ENCODE results near the gene NUS1.
"Not testable (repeated sequence)": the region's sequence is repeated elsewhere in the genome, so short reads cannot be mapped to it uniquely, and the experiment has no call there.

Gene NUS1

GRCh38 chr6:117718895-117719294, 43.6 kb downstream of the NUS1 start:
- DNase-seq, result no peak

- DNase-seq, result not testable (repeated sequence)
Observed at GRCh38 chr6:117721520-117721919, 46.3 kb downstream of the NUS1 start.

GRCh38 chr6:117728626-117729025, 53.4 kb downstream of the NUS1 start:
- DNase-seq, result no peak

- no peak for DNase-seq
Observed at GRCh38 chr6:117729613-117730012, 54.3 kb downstream of the NUS1 start.

DNA sequence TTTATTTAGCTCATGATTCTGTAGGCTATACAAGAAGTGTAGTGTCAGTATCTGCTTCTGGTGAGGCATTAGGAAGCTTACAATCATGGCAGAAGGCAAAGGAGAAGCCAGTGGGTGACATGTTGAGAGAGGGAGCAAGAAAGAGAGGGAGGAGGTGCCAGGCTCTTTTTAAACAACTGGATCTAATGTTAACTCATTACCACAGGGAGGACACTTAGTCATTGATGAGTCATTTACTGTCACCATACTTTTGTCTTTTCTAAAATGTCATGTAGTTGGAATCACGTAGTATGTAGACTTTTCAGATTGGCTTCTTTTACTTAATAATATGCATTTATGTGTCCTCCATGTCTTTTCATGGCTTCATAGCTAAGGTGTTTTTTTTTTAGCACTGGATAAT, 58.1 kb downstream of the NUS1 start:
- DNase-seq, result no peak

GRCh38 chr6:117739869-117740268, 64.6 kb downstream of the NUS1 start:
- DNase-seq, result no peak

- no peak for DNase-seq
Observed at GRCh38 chr6:117740605-117741004, 65.3 kb downstream of the NUS1 start.

- not testable (repeated sequence) for DNase-seq
Observed at GRCh38 chr6:117750675-117751074, 75.4 kb downstream of the NUS1 start.
